ENCODE measurements around the gene CAPN14.

DNA sequence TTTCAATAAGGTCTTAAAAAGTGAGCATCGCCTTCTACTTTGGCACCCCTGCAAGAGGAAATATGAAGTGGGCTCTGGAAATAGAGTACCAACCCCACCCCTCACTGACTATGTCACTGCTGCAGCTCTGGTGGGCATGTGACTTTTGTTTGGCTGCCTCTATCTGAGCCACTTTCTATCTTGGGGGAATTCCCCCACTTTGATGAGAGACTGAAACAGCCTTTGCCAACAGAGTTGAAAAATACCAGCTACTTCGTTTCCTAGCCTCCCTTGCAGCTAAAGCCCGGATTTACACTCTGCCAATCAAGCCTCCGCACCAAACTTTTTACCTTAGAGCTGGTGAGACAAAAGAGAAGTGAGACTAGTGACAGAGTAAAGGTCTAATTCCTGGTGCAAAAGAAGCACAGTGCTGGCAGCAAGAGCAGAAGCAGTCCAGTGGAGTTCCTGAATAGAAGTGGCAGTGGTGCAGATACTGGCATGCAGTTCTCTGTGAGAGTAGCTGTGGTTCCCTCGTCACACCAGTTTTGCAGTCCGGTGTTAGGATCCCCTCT, 67.1 kb downstream of the CAPN14 start:
- TF ChIP-seq SP1 (IDR thresholded peaks at IDR 0.05) (no peak), FOXA1 (IDR thresholded peaks at IDR 0.05) (no peak), BHLHE40 (IDR thresholded peaks at IDR 0.05; ENCODE audit: borderline replicate concordance) (no peak), ELF4 (IDR thresholded peaks at IDR 0.05) (no peak)
- TF ChIP-seq, protein P1, sequence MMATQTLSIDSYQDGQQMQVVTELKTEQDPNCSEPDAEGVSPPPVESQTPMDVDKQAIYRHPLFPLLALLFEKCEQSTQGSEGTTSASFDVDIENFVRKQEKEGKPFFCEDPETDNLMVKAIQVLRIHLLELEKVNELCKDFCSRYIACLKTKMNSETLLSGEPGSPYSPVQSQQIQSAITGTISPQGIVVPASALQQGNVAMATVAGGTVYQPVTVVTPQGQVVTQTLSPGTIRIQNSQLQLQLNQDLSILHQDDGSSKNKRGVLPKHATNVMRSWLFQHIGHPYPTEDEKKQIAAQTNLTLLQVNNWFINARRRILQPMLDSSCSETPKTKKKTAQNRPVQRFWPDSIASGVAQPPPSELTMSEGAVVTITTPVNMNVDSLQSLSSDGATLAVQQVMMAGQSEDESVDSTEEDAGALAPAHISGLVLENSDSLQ (IDR thresholded peaks at IDR 0.05): no peak
